HepG2 (cell line): ENCODE data around the gene RGCC. TPM values are rescaled to one million over a fixed set of nuclear protein-coding genes. Genes with fewer than 3 reads are reported as not detected.

ENCODE experiments used
- ATAC-seq: fragments of 200-7000 bp; cut with Tn5 transposase; 3 replicates; pipeline ENCODE4 v1.9.1; 2020; ENCODE audit warnings: mild to moderate bottlenecking, moderate library complexity
- BruUV-seq: library from RNA; stranded (reverse); fragments of 400-500 nt; replicated peaks from 2 replicates; lab custom pipeline; 2021; lab: Mats Ljungman, UMichigan
- CTCF ChIA-PET: fragments of 300-600 bp; formaldehyde crosslinking; extraction: SDS; loops from one replicate; lab custom pipeline; 2021; ENCODE audit warnings: low total read pairs, inconsistent platforms, low intra/inter-chr PET ratio; lab: Yijun Ruan, JAX
- POLR2A ChIA-PET: fragments of 350-600 bp; sonication (Branson Sonifier 250); formaldehyde crosslinking; loops from one replicate; lab custom pipeline; 2020; ENCODE audit warnings: antibody characterized with exemption, inconsistent platforms; lab: Yijun Ruan, JAX
- DNase-seq: peaks from one replicate; pipeline ENCODE4 v3.0.0-alpha.2; 2015; ENCODE audit warnings: low spot score
- FAIRE-seq: peaks from 3 replicates; lab custom pipeline; 2011; peaks lifted over from hg19 to GRCh38; lab: Jason Lieb, UNC
- H2AFZ ChIP-seq: one replicate; pipeline ENCODE4 v1.6.1; 2011; ENCODE audit warnings: low read length, inconsistent platforms
- H3K27ac ChIP-seq: fragments of 300-600 bp; 3 replicates; pipeline ENCODE4 v1.8.0; 2011; ENCODE audit warnings: mixed run types, mild to moderate bottlenecking, mixed read lengths, low read length, inconsistent platforms; ENCODE audit not compliant: insufficient read depth; ENCODE audit errors: extremely low read length
- H3K27me3 ChIP-seq, 2 experiments: fragments of 200-600 bp in 1 of 2; 2 replicates in 1 of 2; 3 replicates in 1 of 2; pipeline versions ENCODE4 v1.6.0 to v1.8.0; 2011; ENCODE audit warnings: low read length in 2 of 2, mild to moderate bottlenecking in 2 of 2, moderate library complexity in 2 of 2, inconsistent platforms in 1 of 2; ENCODE audit not compliant: insufficient read depth in 2 of 2, control insufficient read depth in 1 of 2
- H3K36me3 ChIP-seq, 2 experiments: fragments of 200-600 bp in 1 of 2; replicated peaks in 1 of 2; 2 replicates in 1 of 2; 3 replicates in 1 of 2; pipeline versions ENCODE4 v1.5.1 to v1.8.0; 2011; ENCODE audit warnings: low read length in 2 of 2, inconsistent platforms in 1 of 2; ENCODE audit not compliant: insufficient read depth in 2 of 2, control insufficient read depth in 1 of 2
- H3K4me1 ChIP-seq: 2 replicates; pipeline ENCODE4 v1.5.1; 2012; ENCODE audit warnings: low read length, inconsistent platforms; ENCODE audit not compliant: insufficient read depth
- H3K4me2 ChIP-seq: 2 replicates; pipeline ENCODE4 v1.6.0; 2011; ENCODE audit warnings: low read depth, low read length, inconsistent platforms
- H3K4me3 ChIP-seq, 3 experiments: fragments of 200-600 bp in 1 of 3; sonication (generic), shearing (Covaris generic) in 1 of 3; replicated peaks in 1 of 3; 2 replicates each; pipeline ENCODE4 v1.5.1; 2011 to 2016; ENCODE audit warnings: low read length in 3 of 3, inconsistent platforms in 2 of 3, low read depth in 2 of 3, mild to moderate bottlenecking in 2 of 3, control low read depth in 1 of 3, mixed read lengths in 1 of 3; ENCODE audit not compliant: insufficient read depth in 1 of 3
- H3K79me2 ChIP-seq: one replicate; pipeline ENCODE4 v1.6.1; 2011; ENCODE audit warnings: low read length, inconsistent platforms; ENCODE audit not compliant: insufficient read depth
- H3K9ac ChIP-seq: 2 replicates; pipeline ENCODE4 v1.6.0; 2011; ENCODE audit warnings: mild to moderate bottlenecking, low read depth, low read length, inconsistent platforms; ENCODE audit not compliant: insufficient read depth
- H3K9me3 ChIP-seq: 2 replicates; pipeline ENCODE4 v1.5.1; 2012; ENCODE audit warnings: mild to moderate bottlenecking, low read length
- H4K20me1 ChIP-seq: 2 replicates; pipeline ENCODE4 v1.6.0; 2011; ENCODE audit warnings: inconsistent platforms, mild to moderate bottlenecking, low read length, moderate library complexity; ENCODE audit not compliant: insufficient read depth
- ELF1 ChIP-seq: sonication (generic); formaldehyde crosslinking; IDR thresholded peaks from 2 replicates; pipeline ENCODE4 v1.4.0; 2020; ENCODE audit warnings: missing genetic modification reagents
- FOXK1 ChIP-seq: sonication (generic); formaldehyde crosslinking; IDR thresholded peaks from 2 replicates; pipeline ENCODE4 v1.4.0; 2020; ENCODE audit warnings: low read depth, missing genetic modification reagents, borderline replicate concordance
- HOXD1 ChIP-seq: sonication (generic); formaldehyde crosslinking; IDR thresholded peaks from 2 replicates; pipeline ENCODE4 v1.5.0; 2020; ENCODE audit warnings: missing genetic modification reagents
- KLF9 ChIP-seq: IDR thresholded peaks from 2 replicates; pipeline ENCODE4 v1.6.1; 2016; ENCODE audit warnings: low read depth
- KMT2A ChIP-seq: sonication (generic); formaldehyde crosslinking; IDR thresholded peaks from 2 replicates; pipeline ENCODE4 v1.4.0; 2020; ENCODE audit warnings: missing genetic modification reagents
- TBX3 ChIP-seq: fragments of 450-650 bp; IDR thresholded peaks from 2 replicates; pipeline ENCODE4 v1.6.1; 2017; ENCODE audit warnings: antibody characterized with exemption, mild to moderate bottlenecking, inconsistent platforms, borderline replicate concordance
- ZNF44 ChIP-seq: sonication (generic); formaldehyde crosslinking; IDR thresholded peaks from 2 replicates; pipeline ENCODE4 v1.5.1; 2020; ENCODE audit warnings: mild to moderate bottlenecking, missing genetic modification reagents
- ZNF644 ChIP-seq: IDR thresholded peaks from 2 replicates; pipeline ENCODE4 v1.6.1; 2016; ENCODE audit warnings: low read depth
- WGBS: methylation state at CpG from one replicate; pipeline ENCODE4 v1.1.6; 2017; ENCODE audit warnings: low lambda C conversion rate; 5-methylcytosine and 5-hydroxymethylcytosine counted together
- in situ Hi-C: cut with HindIII; loops from 2 replicates; pipeline ENCODE4 v1.10.0; 2017; ENCODE audit warnings: low pct_unique_long_range_greater_than_20kb; ENCODE audit not compliant: extremely low pct_ligation_motif_present
- intact Hi-C: fragments of 100-400 bp; cut with micrococcal nuclease; formaldehyde crosslinking; loops from one replicate; pipeline ENCODE4 v1.10.0; 2022; ENCODE audit not compliant: unreplicated experiment
- polyA plus RNA-seq, 8 experiments: library from polyadenylated mRNA; depleted of rRNA in 3 of 8; stranded (reverse) in 7 of 8; unstranded in 1 of 8; fragments of >200 nt; fragmentation: Illumina TruSeq in 4 of 8; extraction: Trizol in 4 of 8; gene quantifications; 2 replicates each; pipeline versions ENCODE4 v1.2.1 to v1.2.3, GENCODE V29; 2011 to 2016; ENCODE audit warnings: low read depth in 4 of 8, missing spikeins in 1 of 8, mixed read lengths in 1 of 8; ENCODE audit not compliant: insufficient read depth in 1 of 8
- total RNA-seq, 5 experiments: library from RNA; depleted of rRNA; stranded (reverse); fragments of >200 nt; fragmentation: Illumina TruSeq; extraction: Trizol; gene quantifications; 2 replicates each; pipeline ENCODE4 v1.2.3, GENCODE V29; 2016; ENCODE audit warnings: low read depth in 1 of 5
- TF ChIP-seq, protein P1 (sequence below): sonication (generic); formaldehyde crosslinking; IDR thresholded peaks from 2 replicates; pipeline ENCODE4 v1.8.1; 2023; ENCODE audit warnings: missing genetic modification reagents, inconsistent platforms, borderline replicate concordance
- TF ChIP-seq, protein P2 (sequence below): sonication (generic); formaldehyde crosslinking; IDR thresholded peaks from 2 replicates; pipeline ENCODE4 v1.8.0; 2022; ENCODE audit warnings: missing genetic modification reagents, mild to moderate bottlenecking, inconsistent platforms, borderline replicate concordance
- TF ChIP-seq, protein P3 (sequence below): sonication (generic); formaldehyde crosslinking; conservative IDR thresholded peaks from 2 replicates; pipeline ENCODE4 v1.8.0; 2022; ENCODE audit warnings: missing genetic modification reagents
- TF ChIP-seq, protein P4 (sequence below): sonication (generic); formaldehyde crosslinking; IDR thresholded peaks from 2 replicates; pipeline ENCODE4 v1.5.0; 2020; ENCODE audit warnings: missing genetic modification reagents

The RGCC gene
- total and polyA plus RNA-seq, 2 of the 13 experiments (the other 11 are each of a cell fraction or from before 2014, with no cell fraction given) = 0.20 to 8.4 TPM

DNA sequence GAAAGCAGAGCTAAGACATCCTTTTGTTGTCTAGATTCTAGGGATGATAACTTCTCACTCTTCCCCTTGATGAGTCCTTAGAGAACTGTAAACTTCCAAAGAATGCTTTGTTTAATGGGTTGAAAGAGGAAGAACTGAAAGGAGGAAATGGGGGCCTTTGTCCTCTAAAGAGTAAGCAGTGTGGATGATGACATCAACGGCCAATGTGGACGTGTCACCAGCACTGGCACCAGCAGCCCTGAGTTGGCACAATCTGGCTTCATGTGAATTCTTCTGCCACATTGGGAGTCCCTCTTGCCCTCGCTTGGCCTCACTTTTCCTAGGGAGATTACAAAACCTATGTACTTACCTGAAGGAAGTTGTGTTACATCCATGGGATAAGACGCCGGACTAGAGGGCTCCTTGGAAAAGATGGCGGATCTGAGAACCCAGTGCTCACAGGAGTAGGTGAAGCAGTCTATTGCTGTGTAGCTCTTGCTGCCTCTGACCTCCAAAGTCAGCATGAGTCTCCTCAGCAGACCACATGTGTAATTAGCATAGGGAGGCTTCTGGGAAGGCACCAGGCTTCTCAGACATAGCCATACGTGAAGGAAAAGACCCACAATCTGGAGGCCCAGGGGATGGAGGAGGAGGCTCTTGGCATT lies 62.8 kb downstream of the RGCC start:
- FAIRE-seq (no peak), DNase-seq (no peak), ATAC-seq (no peak)
- TF ChIP-seq, protein P1, sequence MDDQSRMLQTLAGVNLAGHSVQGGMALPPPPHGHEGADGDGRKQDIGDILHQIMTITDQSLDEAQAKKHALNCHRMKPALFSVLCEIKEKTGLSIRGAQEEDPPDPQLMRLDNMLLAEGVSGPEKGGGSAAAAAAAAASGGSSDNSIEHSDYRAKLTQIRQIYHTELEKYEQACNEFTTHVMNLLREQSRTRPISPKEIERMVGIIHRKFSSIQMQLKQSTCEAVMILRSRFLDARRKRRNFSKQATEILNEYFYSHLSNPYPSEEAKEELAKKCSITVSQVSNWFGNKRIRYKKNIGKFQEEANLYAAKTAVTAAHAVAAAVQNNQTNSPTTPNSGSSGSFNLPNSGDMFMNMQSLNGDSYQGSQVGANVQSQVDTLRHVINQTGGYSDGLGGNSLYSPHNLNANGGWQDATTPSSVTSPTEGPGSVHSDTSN (CRISPR knock-in tag) = no peak
- no peak for TF ChIP-seq ZNF644 (CRISPR knock-in tag)
- TF ChIP-seq KMT2A = no peak
- no peak for TF ChIP-seq TBX3
- TF ChIP-seq, protein P2, sequence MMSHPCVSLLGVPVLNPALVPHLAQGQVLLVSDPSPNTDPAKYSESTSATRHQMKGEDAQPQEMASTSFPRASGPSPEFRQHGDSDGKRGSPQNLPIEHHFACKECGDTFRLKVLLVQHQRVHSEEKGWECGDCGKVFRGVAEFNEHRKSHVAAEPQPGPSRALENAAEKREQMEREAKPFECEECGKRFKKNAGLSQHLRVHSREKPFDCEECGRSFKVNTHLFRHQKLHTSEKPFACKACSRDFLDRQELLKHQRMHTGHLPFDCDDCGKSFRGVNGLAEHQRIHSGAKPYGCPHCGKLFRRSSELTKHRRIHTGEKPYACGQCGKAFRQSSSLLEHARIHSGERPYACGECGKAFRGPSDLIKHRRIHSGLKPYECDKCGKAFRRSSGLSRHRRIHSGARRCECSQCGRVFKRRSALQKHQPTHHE (CRISPR knock-in tag) = no peak
- TF ChIP-seq, protein P3, sequence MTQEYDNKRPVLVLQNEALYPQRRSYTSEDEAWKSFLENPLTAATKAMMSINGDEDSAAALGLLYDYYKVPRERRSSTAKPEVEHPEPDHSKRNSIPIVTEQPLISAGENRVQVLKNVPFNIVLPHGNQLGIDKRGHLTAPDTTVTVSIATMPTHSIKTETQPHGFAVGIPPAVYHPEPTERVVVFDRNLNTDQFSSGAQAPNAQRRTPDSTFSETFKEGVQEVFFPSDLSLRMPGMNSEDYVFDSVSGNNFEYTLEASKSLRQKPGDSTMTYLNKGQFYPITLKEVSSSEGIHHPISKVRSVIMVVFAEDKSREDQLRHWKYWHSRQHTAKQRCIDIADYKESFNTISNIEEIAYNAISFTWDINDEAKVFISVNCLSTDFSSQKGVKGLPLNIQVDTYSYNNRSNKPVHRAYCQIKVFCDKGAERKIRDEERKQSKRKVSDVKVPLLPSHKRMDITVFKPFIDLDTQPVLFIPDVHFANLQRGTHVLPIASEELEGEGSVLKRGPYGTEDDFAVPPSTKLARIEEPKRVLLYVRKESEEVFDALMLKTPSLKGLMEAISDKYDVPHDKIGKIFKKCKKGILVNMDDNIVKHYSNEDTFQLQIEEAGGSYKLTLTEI (CRISPR knock-in tag) = no peak
- no peak for TF ChIP-seq HOXD1 (CRISPR knock-in tag)
- TF ChIP-seq ELF1 (CRISPR knock-in tag) = no peak
- no peak for TF ChIP-seq KLF9 (CRISPR knock-in tag)
- TF ChIP-seq FOXK1 = no peak
- TF ChIP-seq ZNF44 = no peak
- TF ChIP-seq, protein P4, sequence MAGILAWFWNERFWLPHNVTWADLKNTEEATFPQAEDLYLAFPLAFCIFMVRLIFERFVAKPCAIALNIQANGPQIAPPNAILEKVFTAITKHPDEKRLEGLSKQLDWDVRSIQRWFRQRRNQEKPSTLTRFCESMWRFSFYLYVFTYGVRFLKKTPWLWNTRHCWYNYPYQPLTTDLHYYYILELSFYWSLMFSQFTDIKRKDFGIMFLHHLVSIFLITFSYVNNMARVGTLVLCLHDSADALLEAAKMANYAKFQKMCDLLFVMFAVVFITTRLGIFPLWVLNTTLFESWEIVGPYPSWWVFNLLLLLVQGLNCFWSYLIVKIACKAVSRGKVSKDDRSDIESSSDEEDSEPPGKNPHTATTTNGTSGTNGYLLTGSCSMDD = no peak
- Histone ChIP-seq H2AFZ (no peak overlapping the region), H3K9me3 (no peaks in the 10 kb centered on the region), H3K27me3 (no peaks in the 10 kb centered on the region; a peak in 1 of 5 replicates), H3K9ac (no peak overlapping the region), H3K79me2 (no peaks in the 10 kb centered on the region), H3K27ac (no peak overlapping the region), H3K4me2 (no peak overlapping the region), H4K20me1 (no peaks in the 10 kb centered on the region), H3K36me3 (no peaks in the 10 kb centered on the region), H3K4me3 (no peak overlapping the region), H3K4me1 (no peaks in the 10 kb centered on the region)
- in situ Hi-C loops (no loop called here), intact Hi-C loops (no loop called here)
- no TSS peak for BruUV-seq
- CTCF ChIA-PET = no interaction called here
- POLR2A ChIA-PET = no interaction called here
- WGBS = 54% methylated on average over 7 of the region's 7 CpGs
